Activated CD4-positive, alpha-beta T cell treated with anti-CD3 and anti-CD28 coated beads, Interleukin-10, Interleukin-2, amounts not matched to agents 100 ng/mL and 50 ng/mL, durations not matched to agents 16 hours and 8 hours (primary cell): ENCODE data around the gene BIRC2.

ENCODE experiments used
- DNase-seq: peaks from one replicate; pipeline ENCODE4 v3.0.0-alpha.2; 2020

BIRC2 gene

DNA sequence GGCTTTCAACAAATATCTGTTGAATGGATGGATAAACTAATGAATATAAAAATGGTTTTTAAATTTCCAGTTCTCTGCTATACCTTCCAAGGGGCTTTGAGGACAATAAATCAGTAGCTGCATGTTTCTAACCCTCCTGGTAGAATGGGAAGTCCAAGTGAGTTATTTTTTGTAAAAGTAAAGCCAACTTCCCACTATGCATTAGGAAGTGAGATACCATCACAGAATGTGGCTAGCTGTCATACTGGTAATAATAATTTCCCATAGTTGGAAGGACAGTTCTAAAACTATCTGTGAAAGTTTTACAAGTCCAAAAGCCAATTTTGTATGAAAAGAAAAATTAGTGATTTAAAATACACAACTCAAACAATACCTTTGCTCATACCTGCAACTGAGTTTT is 55.5 kb downstream of the BIRC2 start:
- no peak for DNase-seq

DNA sequence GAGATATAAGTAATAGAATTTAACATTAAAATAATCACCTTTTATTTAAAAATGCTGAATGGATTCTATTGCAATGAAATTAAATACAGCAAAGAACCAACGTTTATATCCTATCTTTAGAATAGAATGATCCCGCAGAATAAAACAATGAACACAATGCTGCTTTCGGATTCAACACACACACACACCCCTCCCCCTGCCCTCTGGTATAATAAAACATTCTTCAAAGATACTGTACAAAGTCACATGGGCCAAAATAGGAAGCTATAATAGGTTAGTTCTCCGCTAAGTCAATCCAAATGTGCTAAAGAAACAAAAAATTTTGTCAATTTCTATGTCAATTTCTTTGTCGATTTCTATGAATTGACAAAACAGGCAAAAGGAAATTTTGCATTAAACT is 58.5 kb downstream of the BIRC2 start:
- no peak for DNase-seq

DNA sequence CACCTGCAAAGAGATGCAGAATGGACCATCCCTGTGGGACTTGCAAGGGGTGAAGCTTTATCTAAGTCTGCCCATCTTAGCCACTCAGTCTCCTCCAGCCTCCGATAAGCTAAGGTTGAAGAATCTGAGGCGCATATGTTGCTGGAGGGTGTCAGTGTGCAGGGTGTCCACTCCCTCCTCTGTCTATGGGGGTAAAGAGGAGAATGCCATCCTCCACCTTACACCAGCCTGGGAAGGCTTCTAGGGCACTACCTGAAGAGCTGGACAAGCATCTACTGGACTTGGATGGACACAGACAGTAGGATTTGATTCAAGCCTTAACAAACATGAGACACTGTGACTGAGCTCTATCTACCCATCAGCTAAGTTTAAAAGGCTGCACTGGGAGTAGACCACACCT is 59.1 kb downstream of the BIRC2 start:
- DNase-seq = no peak

DNA sequence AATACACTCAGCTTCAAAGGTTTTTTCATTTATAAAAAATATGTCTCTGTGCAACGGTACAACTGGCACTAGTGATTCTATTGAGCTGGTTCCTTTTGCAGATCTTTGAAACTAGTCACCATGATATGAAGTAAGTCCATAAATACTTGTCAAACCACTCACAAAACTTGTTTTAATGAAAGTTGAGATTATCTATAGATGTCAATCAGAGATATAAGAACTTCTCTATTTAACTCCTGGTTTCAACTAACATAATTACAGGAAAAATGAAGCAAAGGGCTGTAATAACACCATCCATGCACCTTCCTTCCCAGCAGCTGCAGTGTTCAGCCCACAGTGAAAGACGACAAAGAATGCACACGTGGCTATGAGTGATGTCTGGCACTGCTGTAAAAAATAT is 60.9 kb downstream of the BIRC2 start:
- no peak for DNase-seq

DNA sequence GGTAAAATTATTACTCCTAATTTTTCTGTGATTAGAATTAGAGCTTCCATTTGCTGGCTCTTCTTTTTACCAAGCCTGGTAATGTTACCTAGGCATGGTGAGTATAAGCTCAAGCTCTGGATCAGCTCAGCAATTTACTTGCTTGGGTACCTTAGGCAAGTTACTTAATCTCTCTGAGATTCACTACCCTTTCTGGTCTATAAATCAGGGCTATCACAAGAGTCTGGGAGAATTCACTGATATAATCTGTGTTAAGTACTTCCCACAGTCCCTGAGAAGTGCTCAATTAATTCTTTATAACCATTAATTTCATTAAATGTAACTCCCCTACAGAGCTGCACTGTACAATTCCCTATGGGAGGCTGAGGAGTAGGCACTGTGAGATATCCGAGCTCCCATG is 61.3 kb downstream of the BIRC2 start:
- DNase-seq = no peak

DNA sequence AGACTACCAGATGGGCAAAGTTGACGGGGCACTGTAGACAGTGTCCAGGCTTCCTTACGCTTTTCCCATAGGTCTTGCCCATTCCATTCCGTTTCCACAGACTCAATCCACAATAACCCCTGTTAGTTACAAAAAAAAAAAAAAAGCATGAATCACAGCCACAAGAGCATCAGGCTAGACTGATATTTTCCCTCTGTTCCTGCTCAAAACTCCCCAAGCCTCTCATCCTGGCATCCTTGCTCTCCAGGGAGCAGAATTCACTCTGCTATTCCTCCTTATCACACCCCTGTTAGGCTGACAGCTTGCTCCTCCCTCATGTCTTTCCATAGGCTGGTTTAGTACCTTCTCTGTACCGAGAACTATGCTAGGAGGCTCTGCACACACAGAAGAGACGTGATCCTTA is 63.4 kb downstream of the BIRC2 start:
- DNase-seq = no peak

DNA sequence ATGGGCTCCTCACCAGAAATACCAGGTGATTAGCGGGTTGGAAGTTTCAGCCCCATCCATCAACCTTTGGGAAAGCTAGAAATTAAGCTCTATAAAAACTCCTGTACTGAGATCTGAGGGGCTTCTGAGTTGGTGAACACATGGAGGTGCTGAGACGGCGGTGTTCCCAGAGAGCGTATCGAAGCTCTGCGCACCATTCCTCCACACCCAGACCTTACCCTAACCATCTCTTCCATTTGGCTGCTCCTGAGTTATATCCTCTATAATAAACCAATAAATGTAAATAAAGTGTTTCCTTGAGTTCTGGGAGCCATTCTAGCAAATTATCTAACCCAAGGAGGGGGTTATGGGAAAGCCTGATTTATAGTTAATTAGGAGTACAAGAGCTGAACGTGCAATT is 64.1 kb downstream of the BIRC2 start:
- DNase-seq = no peak

DNA sequence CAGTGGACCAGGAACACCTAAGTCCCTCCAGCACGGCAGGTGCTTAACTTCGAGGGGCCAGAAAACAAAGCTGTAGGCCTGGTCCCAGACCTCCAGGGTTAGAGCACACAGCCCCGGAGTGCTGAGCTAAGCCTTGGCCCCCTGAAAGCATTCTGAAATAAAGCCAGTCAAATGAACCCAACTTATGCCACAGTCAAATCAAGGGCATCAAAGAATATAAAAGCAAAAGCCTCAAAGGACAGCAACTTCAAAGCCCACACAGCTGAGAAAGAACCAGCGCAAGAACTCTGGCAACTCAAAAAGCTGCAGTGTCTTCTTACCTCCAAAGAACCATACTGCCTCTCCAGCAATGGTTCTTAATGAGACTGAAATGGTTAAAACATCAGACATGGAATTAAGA is 66.5 kb downstream of the BIRC2 start:
- DNase-seq = no peak

DNA sequence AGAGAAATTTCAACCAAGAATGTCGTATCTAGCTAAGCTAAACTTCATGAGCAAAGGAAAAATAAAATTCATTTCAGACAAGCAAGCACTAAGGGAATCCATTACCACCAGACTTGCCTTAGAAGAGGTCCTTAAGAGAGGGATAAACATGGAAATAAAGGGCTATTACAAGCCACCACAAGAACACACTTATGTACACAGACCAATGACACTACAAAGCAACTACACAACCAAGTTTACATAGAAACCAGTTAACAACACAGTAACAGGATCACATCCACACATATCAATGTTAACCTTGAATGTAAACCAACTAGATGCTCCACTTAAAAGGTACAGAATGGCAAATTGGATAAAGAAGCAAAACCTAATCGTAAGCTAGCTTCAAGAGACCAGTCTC is 67.5 kb downstream of the BIRC2 start:
- no peak for DNase-seq

DNA sequence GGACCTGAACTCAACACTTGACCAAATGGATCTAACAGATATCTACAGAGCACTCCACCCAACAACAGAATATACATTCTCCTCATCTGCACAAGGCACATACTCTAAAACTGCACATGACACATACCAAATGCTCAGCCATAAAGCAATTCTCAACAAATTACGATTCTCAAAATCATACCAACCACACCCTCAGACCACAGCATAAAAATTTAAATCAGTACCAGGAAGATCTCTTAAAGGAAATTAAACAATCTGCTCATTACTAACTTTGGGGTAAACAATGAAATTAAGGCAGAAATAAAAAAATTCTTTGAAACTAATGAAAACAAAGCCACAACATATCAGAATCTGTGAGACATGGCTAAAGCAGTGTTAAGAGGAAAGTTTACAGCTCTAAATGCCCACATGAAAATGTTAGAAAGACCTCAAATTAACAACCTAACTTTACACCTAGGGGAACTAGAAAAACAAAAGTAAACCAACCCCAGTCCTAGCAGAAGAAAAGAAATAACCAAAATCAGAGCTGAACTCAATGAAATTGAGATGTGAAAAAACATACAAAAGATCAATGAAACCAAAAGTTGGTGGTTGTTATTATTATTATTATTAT is 68.4 kb downstream of the BIRC2 start:
- no peak for DNase-seq

DNA sequence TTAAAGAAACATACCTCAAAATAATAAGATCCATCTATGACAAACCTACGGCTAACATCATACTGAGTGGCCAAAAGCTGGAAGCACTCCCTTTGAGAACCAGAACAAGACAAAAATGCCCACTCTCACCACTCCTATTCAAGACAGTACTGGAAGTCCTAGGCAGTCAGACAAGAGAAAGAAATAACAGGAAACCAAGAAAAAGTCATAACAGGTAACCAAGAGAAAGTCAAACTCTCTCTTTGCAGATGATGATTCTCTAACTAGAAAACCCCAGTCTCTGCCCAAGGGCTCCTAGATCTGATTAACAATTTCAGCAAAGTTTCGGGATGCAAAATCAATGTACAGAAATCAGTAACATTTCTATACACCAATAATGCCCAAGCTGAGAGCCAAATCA is 70.0 kb downstream of the BIRC2 start:
- DNase-seq = peak; percentile 70

DNA sequence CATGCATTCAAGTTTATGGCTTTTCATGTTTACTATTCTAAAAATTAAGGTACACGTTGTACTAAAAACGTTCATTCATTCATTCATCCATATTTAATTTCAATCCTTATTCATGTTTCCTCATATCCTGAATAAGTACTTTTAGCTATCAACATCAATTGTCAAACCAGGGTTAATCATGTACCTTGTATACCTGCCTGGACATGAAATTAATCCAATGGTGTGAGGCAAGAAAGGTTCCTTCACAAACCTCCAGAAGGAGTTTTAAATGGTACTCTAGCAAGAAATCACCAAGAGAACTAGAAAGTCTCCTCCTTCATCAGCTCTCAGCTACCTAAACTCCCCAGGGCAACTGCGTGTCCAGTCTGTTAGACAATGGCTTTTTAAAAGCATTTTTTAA is 72.2 kb downstream of the BIRC2 start:
- DNase-seq = no peak

DNA sequence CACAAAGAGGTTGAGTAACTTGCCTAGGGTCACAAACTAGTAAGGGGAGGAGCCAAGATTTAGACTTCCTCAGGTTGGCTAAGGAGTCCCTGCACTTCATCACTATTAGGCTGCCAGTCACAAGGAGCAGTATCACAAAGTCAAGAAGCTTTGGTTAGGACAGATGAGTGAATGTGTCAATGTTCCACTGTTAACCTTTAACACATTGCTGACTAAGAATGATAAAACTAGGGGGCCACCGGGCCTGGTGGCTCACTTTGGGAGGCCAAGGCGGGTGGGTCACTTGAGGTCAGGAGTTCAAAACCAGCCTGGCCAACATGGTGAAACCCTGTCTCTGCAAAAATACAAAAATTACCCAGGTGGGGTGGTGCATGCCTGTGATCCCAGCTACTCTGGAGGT is 73.5 kb downstream of the BIRC2 start:
- DNase-seq = peak; percentile 49

DNA sequence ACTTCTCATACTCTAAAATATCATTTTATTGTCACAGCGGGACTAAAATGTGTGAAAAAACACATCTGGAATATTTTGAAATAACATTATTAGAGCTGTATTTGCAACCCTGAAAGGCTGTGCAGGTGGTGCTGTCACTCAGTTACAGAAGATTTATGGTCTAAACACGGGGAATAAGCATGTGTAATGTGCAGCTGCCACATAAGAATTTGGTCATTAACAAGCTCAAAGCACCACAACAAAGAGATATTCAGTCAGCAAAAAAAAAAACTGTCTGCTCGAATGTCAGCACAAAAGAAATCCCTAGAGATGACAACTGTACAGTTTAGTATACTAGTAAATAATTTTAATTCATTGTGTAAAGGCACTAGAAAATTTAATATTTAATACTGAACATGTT is 74.2 kb downstream of the BIRC2 start:
- DNase-seq = no peak

DNA sequence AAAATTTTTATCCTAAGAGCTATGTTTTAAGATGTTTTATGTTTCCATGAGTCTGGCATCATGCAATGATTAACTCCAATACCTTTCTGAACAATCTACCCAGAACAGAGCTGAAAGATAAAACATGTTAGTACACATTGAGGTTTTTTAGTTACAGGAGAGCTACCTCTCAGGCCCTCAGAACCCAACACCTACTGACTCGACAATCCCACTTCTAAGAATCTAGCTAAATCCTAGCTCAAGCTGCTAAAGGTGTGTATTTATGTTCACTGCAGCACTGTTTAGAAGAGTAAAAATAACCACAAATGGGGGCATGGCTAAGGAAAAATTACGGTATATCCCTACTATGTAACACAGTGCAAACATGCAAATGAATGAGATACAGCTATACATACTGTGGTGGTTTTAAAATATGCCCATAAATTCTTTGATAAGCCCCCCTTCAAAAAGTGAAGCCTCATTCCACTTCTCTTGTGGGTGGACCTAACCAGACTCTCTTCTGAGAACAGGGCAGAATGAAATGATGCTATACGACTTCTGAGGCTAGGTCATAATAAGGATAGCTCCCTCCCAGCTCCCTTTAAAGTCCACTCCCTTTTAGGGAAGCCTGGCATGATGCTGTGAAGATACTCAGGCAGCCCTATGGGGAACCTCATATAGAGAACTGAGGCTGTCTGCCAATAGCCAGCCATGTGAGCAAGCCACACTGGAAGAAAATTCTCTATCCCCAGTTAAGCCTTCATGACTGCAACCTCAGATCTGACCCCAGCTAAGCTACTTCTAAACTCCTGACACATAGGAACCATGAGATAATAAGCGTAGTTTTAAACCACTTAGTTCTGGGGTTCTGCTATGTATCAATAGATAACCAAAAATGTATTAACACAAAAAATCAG is 76.1 kb downstream of the BIRC2 start:
- DNase-seq = no peak

DNA sequence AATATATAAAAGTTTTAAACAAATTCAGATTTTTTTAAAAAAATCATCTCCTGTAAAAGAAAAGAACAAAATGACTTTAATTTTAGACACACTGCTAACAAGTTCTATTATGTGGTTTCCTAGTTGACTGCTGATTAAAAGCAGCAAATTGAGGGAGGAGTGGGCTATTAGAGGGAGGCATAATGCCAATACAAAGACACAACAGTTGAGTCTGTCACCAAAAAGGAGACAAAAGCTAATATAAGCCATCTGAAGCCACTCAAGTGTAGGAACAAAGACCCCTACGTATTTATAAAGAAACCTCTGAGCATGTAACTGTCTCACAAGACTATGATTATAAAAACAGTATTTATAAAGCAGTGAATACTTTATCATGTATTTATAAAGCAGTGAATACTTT is 76.9 kb downstream of the BIRC2 start:
- no peak for DNase-seq

DNA sequence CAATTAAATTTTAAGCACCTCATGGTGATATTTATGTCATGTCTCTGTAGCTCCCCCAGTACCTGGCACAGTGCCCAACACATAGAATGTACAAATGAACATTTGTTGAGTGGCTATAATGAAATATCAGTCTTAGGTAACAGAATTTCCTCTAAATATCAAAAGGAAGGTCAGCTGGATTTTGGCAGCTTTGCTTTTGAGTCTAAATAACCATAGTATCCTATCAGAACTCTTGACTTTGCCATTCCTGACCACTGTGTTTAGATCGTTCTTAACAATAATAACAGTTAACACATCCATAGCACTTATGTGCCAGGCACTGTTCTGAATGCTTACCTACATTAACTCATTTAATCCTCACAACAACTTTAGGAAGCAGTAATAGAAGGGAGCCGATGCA is 79.0 kb downstream of the BIRC2 start:
- no peak for DNase-seq

DNA sequence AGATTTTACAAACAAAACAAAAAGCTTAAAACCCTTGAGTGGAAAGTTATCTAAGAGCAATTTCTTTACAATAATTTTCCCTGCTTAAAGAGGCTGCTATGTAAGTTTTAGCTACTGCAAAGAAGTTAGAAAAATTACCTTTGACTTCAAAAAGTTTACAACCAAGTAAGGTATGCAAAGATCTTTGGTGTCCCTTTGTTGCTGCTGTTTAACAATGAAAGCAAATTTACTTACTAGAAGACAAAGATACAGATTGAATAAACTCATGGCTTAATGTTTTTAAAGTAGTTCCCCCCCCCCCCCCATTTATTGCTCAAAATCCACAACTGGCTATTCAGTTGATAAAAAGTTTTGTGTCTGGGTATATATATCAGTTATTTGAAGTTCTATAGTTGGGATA is 79.6 kb downstream of the BIRC2 start:
- DNase-seq = no peak

DNA sequence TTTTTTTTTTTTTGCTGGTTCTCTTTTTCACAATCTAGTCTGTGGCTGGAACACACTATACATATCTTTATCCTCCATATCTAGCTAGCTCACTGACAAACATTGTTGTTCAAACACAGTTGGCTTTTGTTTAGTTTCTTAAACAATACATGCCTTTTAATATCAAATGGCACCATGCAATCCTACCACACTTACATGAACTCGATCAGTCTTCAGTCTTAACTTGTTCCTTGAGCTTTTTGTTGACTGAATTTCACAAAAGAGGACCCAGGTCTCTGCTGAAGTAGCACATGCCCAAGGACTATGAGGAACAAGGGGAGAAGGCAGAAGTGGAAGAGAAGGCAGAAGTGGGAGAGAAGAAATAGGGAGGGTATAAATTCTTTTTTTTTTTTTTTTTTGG is 80.1 kb downstream of the BIRC2 start:
- no peak for DNase-seq
